Left forelimb (tissue), 1 donor: Measurements from ENCODE around the gene ETS1.

ENCODE experiments used
- DNase-seq: peaks from one replicate; pipeline ENCODE4 v3.0.0-alpha.2; 2018; ENCODE audit warnings: low spot score

Gene ETS1

GRCh38 chr11:128540469-128540868, 46.9 kb downstream of the ETS1 start:
- DNase-seq: no peak

- DNase-seq: no peak
These were observed 50.9 kb downstream of the ETS1 start for GRCh38 chr11:128536506-128536905.

GRCh38 chr11:128535468-128536457, 51.6 kb downstream of the ETS1 start:
- DNase-seq: no peak

- no peak for DNase-seq
These were observed 53.9 kb downstream of the ETS1 start for GRCh38 chr11:128533472-128533871.

GRCh38 chr11:128532572-128533091, 54.7 kb downstream of the ETS1 start:
- DNase-seq: no peak

- no peak for DNase-seq
These were observed 55.3 kb downstream of the ETS1 start for GRCh38 chr11:128532016-128532571.

- DNase-seq: no peak
These were observed 55.8 kb downstream of the ETS1 start for GRCh38 chr11:128531588-128531987.

GRCh38 chr11:128530118-128531074, 57.0 kb downstream of the ETS1 start:
- DNase-seq: no peak

GRCh38 chr11:128528294-128528693, 59.1 kb downstream of the ETS1 start:
- no peak for DNase-seq

GRCh38 chr11:128527046-128527445, 60.3 kb downstream of the ETS1 start:
- no peak for DNase-seq

- DNase-seq: no peak
These were observed 61.7 kb downstream of the ETS1 start for GRCh38 chr11:128525411-128526243.

GRCh38 chr11:128524172-128524571, 63.2 kb downstream of the ETS1 start:
- no peak for DNase-seq

GRCh38 chr11:128523641-128524040, 63.7 kb downstream of the ETS1 start:
- no peak for DNase-seq

GRCh38 chr11:128522943-128523518, 64.3 kb downstream of the ETS1 start:
- no peak for DNase-seq

GRCh38 chr11:128522055-128522942, 65.1 kb downstream of the ETS1 start:
- peak; percentile 93 for DNase-seq

GRCh38 chr11:128521682-128522054, 65.7 kb downstream of the ETS1 start:
- DNase-seq: no peak

- no peak for DNase-seq
These were observed 66.3 kb downstream of the ETS1 start for GRCh38 chr11:128520888-128521681.

GRCh38 chr11:128520206-128520887, 67.0 kb downstream of the ETS1 start:
- no peak for DNase-seq
